ENCODE data around the gene UMAD1. TPM values are rescaled to one million over a fixed set of nuclear protein-coding genes. Genes with fewer than 3 reads are reported as not detected.

UMAD1 gene
- total RNA-seq, 1 experiment from 2014 or later: 15.6 TPM

DNA sequence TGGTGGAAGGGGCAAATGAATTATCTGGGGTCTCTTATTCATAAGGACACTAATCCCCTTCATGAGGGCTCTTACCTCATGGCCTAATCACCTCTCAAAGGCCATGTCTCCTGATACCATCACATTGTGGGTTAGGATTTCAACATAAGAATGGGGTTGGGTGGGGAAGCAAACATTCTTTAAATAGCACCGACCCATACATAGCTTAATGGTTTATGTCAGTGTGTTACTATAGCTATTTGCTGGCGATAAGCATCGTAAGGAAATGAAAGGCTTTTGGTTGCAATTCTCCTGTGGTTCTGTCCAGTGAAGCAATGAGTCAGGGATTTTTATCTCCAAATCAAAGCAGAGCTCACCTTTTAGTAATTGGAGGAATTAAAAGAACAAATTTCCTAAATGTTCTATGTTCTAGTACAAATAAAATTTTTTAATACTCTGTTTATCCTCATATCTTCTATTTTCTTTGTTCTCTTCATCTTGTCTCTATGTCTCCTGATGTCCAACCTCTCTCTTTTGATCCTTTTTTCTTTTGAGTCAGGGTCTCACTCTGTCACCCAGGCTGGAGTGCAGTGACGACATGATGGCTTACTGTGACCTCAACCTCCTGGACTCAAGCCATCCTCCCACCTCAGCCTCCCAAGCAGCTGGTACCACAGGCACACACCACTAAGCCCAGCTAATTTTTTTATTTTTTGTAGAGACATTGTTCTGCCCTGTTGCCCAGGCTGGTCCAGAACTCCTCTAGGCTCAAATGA lies 271.0 kb downstream of the UMAD1 start:
- Histone ChIP-seq H3K27me3 (no peaks in the 10 kb centered on the region), H3K4me3 (no peak overlapping the region), H3K27ac (peak overlapping the region; percentile 33), H3K36me3 (no peaks in the 10 kb centered on the region), H3K4me1 (peaks cover 48% of the 10 kb centered on the region), H3K9me3 (replicated peaks) (no peaks in the 10 kb centered on the region)
- DNase-seq: peak; percentile 70 to 80

DNA sequence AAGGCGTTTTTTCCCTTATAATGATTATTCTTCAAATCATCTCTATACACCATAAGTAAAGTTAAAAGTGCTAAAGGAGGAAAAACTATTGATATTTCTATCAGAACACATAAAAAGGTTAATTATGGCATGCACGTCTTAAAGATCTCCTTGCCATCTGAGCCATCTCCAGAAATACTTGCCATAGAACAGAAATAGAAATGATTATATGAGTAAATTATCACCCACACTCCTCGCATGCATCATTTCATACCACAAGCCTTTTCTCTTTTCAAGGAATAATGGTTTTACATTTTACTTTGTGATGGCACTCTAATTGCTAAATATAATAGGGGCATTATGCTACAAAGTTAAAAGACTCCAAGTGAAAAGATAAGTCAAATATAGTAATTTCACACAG lies 272.4 kb downstream of the UMAD1 start:
- no peaks in the 10 kb centered on the region for H3K27me3 ChIP-seq
- H3K9me3 ChIP-seq (replicated peaks): no peaks in the 10 kb centered on the region
- DNase-seq: no peak
- H3K27ac ChIP-seq: no peak overlapping the region
- no peak overlapping the region for H3K4me3 ChIP-seq
- H3K4me1 ChIP-seq: peaks cover 48% of the 10 kb centered on the region
- H3K36me3 ChIP-seq: no peaks in the 10 kb centered on the region

DNA sequence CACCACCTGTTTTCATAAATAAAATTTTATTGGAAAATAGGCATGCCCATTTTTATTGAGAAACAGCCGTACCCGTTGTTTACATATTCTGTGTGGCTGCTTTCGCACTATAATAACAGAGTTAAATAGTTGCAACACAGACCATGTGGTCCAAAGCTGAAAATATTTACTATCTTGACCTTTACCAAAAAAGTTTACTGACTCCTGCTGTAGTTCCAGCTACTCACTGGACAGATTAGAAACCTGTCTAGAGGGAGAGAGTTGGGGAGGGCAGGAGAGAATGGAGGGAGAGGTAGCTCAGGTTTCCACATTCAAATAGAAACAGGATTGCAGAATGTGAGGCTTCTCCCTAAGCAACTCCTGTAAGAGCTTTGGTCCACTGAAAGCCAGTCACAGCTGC lies 273.0 kb downstream of the UMAD1 start:
- H3K9me3 ChIP-seq (replicated peaks): no peaks in the 10 kb centered on the region
- no peaks in the 10 kb centered on the region for H3K27me3 ChIP-seq
- DNase-seq: peak; percentile 26 to 66
- H3K4me1 ChIP-seq: peaks cover 48% of the 10 kb centered on the region
- no peaks in the 10 kb centered on the region for H3K36me3 ChIP-seq
- H3K27ac ChIP-seq: no peak overlapping the region
- H3K4me3 ChIP-seq: no peak overlapping the region

DNA sequence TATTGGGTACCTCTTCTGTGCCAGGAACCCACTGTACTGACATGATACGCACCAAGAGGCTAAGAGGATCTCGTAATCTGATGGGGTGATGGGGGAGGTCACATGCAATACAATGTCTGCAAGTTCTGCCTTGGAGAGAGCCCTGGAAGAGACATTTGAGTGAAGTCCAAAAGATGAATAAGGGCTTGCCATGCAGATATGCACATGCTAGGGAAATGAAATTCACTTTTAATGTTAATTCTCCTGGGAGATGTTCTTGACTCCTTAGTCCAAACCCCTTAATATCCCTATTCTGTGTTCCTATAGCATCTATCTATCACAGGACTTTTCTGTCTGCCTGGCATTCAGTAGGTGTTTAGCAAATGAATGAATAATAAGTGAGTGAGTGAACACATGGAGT lies 274.0 kb downstream of the UMAD1 start:
- H3K9me3 ChIP-seq (replicated peaks): no peaks in the 10 kb centered on the region
- H3K4me1 ChIP-seq: peaks cover 43% of the 10 kb centered on the region
- H3K27me3 ChIP-seq: no peaks in the 10 kb centered on the region
- no peak for DNase-seq
- H3K27ac ChIP-seq: no peak overlapping the region
- no peaks in the 10 kb centered on the region for H3K36me3 ChIP-seq
- no peak overlapping the region for H3K4me3 ChIP-seq

DNA sequence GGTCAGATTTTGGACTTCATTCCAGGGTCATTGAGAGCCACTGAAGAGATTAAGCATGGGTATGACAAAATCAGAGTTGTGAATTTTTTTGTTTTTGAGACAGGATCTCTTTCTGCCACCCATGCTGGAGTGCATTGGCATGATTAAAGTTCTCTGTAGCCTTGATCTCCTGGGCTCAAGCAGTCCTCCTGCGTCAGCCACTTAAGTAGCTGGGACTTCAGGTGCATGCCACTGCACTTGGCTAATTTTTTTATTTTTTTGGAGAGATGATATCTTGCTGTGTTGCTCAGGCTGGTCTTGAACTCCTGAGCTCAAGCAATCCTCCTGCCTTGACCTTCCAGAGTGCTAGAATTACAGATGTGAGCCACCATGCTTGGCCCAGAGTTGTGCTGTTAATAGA lies 275.5 kb downstream of the UMAD1 start:
- Histone ChIP-seq H3K27ac (no peak overlapping the region), H3K36me3 (no peaks in the 10 kb centered on the region), H3K27me3 (no peaks in the 10 kb centered on the region)

DNA sequence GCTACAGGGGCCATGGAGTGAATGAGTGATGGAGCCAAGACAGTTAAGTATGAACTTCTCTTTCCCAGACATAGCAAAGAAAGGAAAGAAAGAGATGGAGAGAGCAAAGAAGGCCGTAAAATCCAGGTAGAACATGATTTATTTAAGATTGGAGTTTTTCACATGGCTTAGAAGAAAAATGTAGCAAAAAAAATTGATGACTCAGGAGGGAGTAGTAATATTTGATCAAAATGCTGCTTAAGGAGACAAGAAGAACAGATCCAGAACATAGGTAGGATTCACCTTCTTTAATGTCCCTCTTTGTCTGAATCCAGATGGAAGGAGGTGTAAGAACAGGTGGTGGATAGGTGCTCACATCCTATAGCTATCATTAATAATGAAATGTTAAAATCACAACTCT lies 277.0 kb downstream of the UMAD1 start:
- H3K4me3 ChIP-seq: no peak overlapping the region

More for the DNA sequence above, 275.5 kb downstream of the UMAD1 start:
- DNase-seq: no peak
- Histone ChIP-seq H3K4me3 (no peak overlapping the region), H3K9me3 (replicated peaks) (no peaks in the 10 kb centered on the region), H3K4me1 (peaks cover 33% of the 10 kb centered on the region)

DNA sequence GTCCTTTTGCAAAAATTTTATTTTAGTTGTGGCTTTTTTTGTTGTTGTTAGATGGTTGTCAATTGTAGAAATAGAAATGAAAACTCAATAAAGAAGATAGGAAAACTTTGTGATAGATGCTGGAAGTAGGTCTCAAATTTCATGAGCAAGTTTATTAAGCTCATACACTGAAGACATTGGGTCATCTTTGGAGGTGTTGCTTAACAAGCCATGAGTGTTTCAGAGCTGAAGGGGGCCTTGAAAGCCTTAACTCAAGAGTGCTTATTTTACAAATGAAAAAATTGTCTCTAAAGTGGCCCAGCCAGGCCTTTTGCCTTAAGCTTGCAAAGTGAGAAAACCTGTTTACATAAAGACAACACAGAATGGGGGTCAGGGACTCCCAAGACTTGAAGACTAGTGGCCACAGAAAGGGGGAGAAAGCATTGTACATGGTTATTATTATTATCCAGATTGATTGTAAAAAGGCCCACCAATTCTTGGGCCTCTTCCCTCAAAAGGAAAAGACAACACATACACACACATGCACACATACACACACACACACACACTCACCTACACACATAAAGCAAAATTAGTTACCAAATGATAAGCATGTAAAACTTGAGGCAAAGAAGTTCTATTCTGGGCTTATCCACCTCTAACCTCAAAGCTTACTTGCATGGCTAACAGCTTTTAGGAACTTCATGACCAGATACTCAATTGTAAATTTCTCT lies 278.3 kb downstream of the UMAD1 start:
- H3K36me3 ChIP-seq: no peaks in the 10 kb centered on the region
- no peaks in the 10 kb centered on the region for H3K9me3 ChIP-seq (replicated peaks)
- no peak for DNase-seq
- H3K27ac ChIP-seq: no peak overlapping the region
- H3K27me3 ChIP-seq: no peaks in the 10 kb centered on the region
- no peak overlapping the region for H3K4me3 ChIP-seq
- peaks cover 9% of the 10 kb centered on the region for H3K4me1 ChIP-seq

More for the DNA sequence above, 277.0 kb downstream of the UMAD1 start:
- Histone ChIP-seq H3K36me3 (no peaks in the 10 kb centered on the region), H3K27me3 (no peaks in the 10 kb centered on the region), H3K9me3 (replicated peaks) (no peaks in the 10 kb centered on the region), H3K27ac (no peak overlapping the region), H3K4me1 (peaks cover 18% of the 10 kb centered on the region)
- no peak for DNase-seq

DNA sequence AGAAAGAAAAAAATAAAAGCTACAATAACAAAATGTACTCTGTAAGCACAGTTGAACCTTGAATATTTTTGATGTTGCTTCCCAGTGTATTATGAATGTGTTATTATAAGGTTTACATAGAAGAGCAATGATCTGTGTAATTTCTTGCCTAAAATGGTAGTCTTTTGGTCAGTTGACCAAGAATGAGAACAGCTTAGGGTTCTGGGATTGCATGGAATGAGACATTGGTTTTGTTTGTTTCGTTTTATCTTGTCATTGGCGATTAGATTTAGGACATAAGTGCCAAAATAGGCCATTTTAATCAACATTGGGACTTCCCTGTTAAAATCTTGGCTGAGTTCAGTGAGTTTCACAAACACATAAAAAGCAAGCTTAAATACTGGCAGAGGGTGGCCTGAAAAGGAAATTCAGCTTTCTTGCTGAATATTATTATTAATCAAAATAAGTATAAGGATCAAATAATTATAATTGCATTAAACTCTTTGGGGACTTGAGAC lies 278.9 kb downstream of the UMAD1 start:
- no peaks in the 10 kb centered on the region for H3K36me3 ChIP-seq
- no peak for DNase-seq
- no peak overlapping the region for H3K27ac ChIP-seq
- no peaks in the 10 kb centered on the region for H3K27me3 ChIP-seq
- H3K4me3 ChIP-seq: no peak overlapping the region
- H3K4me1 ChIP-seq: peaks cover 5% of the 10 kb centered on the region; the same call in 1 of the 2 replicates
- no peaks in the 10 kb centered on the region for H3K9me3 ChIP-seq (replicated peaks)

DNA sequence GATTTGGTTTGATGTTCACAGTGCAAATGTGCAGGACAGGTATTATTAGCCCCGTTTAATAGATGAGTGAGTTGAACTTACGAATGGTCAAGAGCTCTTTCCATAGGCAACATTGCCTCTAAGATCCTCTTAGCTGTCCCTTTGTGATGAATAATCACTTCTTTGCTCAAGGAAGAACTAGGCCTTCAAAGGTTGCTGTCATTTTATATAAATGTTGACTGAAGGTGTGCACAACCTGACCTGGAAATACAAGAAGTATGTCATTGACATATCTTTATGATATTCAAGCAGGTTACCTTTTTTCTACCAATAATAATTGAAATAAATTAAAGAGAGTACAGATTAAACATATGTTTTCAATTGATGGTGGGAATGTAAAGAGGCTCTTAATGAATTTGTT lies 279.5 kb downstream of the UMAD1 start:
- Histone ChIP-seq H3K27me3 (no peaks in the 10 kb centered on the region), H3K27ac (no peak overlapping the region), H3K9me3 (replicated peaks) (no peaks in the 10 kb centered on the region), H3K4me3 (no peak overlapping the region), H3K36me3 (no peaks in the 10 kb centered on the region), H3K4me1 (peaks cover 5% of the 10 kb centered on the region; the same call in 1 of the 2 replicates)
- no peak for DNase-seq

DNA sequence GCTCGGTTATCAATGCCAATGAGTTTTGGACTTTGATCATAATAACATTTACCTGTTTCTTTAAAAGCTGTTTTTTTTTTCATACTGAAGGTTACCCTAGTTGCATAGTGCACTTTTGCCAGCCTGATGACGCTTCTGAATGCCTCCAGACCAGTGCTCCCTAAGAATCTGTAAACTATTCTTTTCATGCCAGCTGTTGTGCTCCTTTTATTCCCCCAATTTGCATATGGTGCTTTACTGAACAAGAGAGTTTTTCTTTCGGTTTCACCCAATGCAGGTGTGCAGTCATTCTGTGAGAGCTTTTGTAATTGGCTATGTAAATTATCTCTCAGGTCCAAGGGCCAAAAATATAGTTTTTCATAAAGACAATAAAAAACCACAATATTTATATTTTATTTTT lies 279.9 kb downstream of the UMAD1 start:
- H3K27me3 ChIP-seq: no peaks in the 10 kb centered on the region
- no peaks in the 10 kb centered on the region for H3K9me3 ChIP-seq (replicated peaks)
- no peaks in the 10 kb centered on the region for H3K36me3 ChIP-seq
- no peak overlapping the region for H3K4me3 ChIP-seq
- H3K4me1 ChIP-seq: peaks cover 5% of the 10 kb centered on the region; the same call in 1 of the 2 replicates
- no peak overlapping the region for H3K27ac ChIP-seq
- no peak for DNase-seq

DNA sequence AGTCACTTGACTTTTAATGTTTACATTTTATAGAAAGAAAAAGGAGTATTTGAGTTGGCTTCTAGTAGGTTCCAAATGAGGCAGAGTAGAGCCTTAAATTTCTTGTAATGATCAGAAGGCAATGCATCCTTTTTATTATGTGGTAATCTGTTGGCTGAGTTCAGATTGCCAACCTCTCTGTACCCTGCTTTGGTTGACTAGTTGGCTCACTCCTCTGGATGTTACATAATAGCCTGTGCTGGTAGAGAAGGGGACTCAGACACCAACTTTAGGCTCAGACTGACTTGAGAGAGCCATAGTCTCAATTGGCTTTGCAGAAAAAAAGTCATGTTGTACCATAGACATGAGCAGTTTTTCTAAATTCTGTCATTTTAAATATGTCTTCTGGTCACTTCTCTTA lies 281.3 kb downstream of the UMAD1 start:
- H3K4me1 ChIP-seq: peaks cover 5% of the 10 kb centered on the region; the same call in 1 of the 2 replicates
- H3K9me3 ChIP-seq (replicated peaks): no peaks in the 10 kb centered on the region
- H3K27me3 ChIP-seq: no peaks in the 10 kb centered on the region
- no peak for DNase-seq
- H3K27ac ChIP-seq: no peak overlapping the region
- H3K4me3 ChIP-seq: no peak overlapping the region
- H3K36me3 ChIP-seq: no peaks in the 10 kb centered on the region

DNA sequence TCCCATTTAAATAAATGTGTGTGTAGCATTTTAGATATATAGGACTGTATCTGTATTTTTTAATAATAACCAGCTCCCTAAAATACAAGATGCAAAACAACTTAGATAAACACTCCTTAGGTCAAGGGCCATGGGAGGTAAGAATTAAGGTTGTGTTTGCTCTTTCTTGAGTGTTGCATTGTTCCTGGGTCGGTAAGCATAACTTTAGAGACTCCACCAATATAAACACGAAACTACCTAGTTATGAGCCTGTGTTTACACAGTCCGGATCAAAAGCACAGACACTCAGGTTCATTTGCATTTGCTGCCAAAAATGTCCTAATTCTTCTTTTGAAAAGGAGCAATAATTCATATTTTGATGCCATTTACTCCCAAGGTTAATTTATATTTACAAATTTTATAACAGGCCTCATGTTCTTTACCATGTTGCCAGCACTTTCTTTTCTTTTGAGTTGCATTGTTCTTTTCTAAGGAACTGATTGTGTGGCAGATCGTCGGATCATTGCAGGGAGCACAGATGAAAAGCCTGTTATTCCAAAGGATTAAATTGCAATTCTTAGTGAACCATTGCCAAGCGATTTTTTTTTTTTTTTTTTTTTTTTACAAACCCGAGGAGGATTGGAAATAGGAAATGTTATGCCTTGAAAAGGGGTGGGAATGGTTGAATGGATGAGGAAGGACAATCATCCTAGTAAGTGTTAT lies 282.3 kb downstream of the UMAD1 start:
- Histone ChIP-seq H3K4me1 (peaks cover 5% of the 10 kb centered on the region; the same call in 1 of the 2 replicates), H3K27me3 (no peaks in the 10 kb centered on the region), H3K4me3 (no peak overlapping the region), H3K36me3 (no peaks in the 10 kb centered on the region), H3K9me3 (replicated peaks) (no peaks in the 10 kb centered on the region), H3K27ac (no peak overlapping the region)
- DNase-seq: no peak

DNA sequence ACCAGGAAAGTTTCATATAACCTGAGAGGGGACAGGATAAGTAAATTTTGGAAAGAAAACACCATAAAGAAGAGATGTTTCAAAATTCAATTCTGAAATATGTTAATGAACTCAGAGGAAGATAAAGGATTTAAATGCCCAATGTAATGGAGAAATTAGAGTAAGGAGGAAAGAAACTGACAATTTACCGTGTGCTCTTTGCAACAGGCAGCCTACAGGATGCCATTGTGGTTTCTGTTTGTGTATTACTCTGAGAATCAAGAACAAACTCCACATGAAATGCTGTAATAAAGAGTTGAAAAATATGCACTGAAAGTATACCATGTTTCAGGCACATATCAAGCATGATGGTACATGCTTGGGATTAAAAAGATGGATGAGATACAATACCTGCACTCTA lies 283.3 kb downstream of the UMAD1 start:
- no peak for DNase-seq

DNA sequence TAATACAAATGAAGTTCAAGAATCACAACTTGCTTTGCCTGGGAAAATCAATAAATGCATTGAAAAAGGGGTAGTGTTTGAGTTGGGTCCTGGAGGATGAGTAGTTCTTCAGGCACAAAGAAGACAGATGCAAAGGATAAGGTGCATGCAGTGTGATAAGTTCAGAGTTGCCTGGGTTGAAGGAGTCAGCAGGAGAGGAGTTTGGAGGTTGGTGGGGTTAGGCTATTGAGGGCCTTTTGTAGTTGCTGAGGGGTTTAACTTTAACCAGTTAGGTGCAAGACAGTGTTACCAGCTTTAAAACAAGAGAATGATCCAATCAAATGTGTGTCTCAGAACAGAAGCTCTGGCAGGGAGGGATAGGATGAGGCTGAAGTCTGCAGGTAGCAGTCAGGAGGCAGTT lies 283.8 kb downstream of the UMAD1 start:
- no peak for DNase-seq
- no peak overlapping the region for H3K27ac ChIP-seq
- H3K27me3 ChIP-seq: no peaks in the 10 kb centered on the region
- no peak overlapping the region for H3K4me3 ChIP-seq
- no peaks in the 10 kb centered on the region for H3K36me3 ChIP-seq
- no peaks in the 10 kb centered on the region for H3K9me3 ChIP-seq (replicated peaks)
- H3K4me1 ChIP-seq: peaks cover 5% of the 10 kb centered on the region; the same call in 1 of the 2 replicates

More for the DNA sequence above, 283.3 kb downstream of the UMAD1 start:
- Histone ChIP-seq H3K27me3 (no peaks in the 10 kb centered on the region), H3K27ac (no peak overlapping the region), H3K36me3 (no peaks in the 10 kb centered on the region), H3K4me3 (no peak overlapping the region), H3K9me3 (replicated peaks) (no peaks in the 10 kb centered on the region), H3K4me1 (peaks cover 5% of the 10 kb centered on the region; the same call in 1 of the 2 replicates)
